H9 (cell line): ENCODE data around the gene IL11RA. TPM values are rescaled to one million over a fixed set of nuclear protein-coding genes. Genes with fewer than 3 reads are reported as not detected.

Experiments
- DNase-seq: peaks from one replicate; pipeline ENCODE4 v3.0.0-alpha.2; 2017
- H2AFZ ChIP-seq: one replicate; pipeline ENCODE4 v1.6.1; 2013; ENCODE audit warnings: mild to moderate bottlenecking, low read length, control low read depth, moderate library complexity
- H2AK5ac ChIP-seq: 2 replicates; pipeline ENCODE4 v1.6.1; 2013; ENCODE audit warnings: low read length, control low read depth, mixed read lengths; ENCODE audit not compliant: insufficient read length
- H2BK120ac ChIP-seq: one replicate; pipeline ENCODE4 v1.6.1; 2013; ENCODE audit warnings: low read depth, mild to moderate bottlenecking, low read length, control low read depth, inconsistent platforms; ENCODE audit not compliant: poor library complexity, severe bottlenecking
- H2BK12ac ChIP-seq: 2 replicates; pipeline ENCODE4 v1.6.1; 2013; ENCODE audit warnings: low read length, control low read depth, mixed read lengths, low read depth; ENCODE audit not compliant: insufficient read length
- H2BK15ac ChIP-seq: 2 replicates; pipeline ENCODE4 v1.6.1; 2013; ENCODE audit warnings: low read depth, low read length, control low read depth
- H2BK20ac ChIP-seq: one replicate; pipeline ENCODE4 v1.6.1; 2013; ENCODE audit warnings: low read depth, mild to moderate bottlenecking, low read length, control low read depth, inconsistent platforms; ENCODE audit not compliant: poor library complexity, severe bottlenecking
- H2BK5ac ChIP-seq: 2 replicates; pipeline ENCODE4 v1.6.1; 2013; ENCODE audit warnings: low read length, control low read depth, mixed read lengths; ENCODE audit not compliant: insufficient read length
- H3K14ac ChIP-seq: 2 replicates; pipeline ENCODE4 v1.6.1; 2013; ENCODE audit warnings: low read length, control low read depth; ENCODE audit not compliant: insufficient read depth
- H3K18ac ChIP-seq: 2 replicates; pipeline ENCODE4 v1.6.1; 2013; ENCODE audit warnings: low read depth, mild to moderate bottlenecking, mixed read lengths, low read length, control low read depth; ENCODE audit not compliant: insufficient read length
- H3K23ac ChIP-seq: 2 replicates; pipeline ENCODE4 v1.6.1; 2013; ENCODE audit warnings: low read length, control low read depth, mixed read lengths, low read depth; ENCODE audit not compliant: insufficient read length
- H3K23me2 ChIP-seq: 2 replicates; pipeline ENCODE4 v1.6.1; 2013; ENCODE audit warnings: low read depth, mild to moderate bottlenecking, mixed read lengths, low read length, control low read depth; ENCODE audit not compliant: insufficient read length, poor library complexity, severe bottlenecking
- H3K27ac ChIP-seq: 2 replicates; pipeline ENCODE4 v1.5.1; 2013; ENCODE audit warnings: low read length, control low read depth, mixed read lengths, low read depth; ENCODE audit not compliant: insufficient read length
- H3K27me3 ChIP-seq: 2 replicates; pipeline ENCODE4 v1.6.1; 2013; ENCODE audit warnings: low read length, control low read depth, inconsistent platforms; ENCODE audit not compliant: insufficient read depth
- H3K4ac ChIP-seq: 2 replicates; pipeline ENCODE4 v1.6.1; 2013; ENCODE audit warnings: low read depth, mild to moderate bottlenecking, control low read depth, inconsistent platforms, low read length, moderate library complexity
- H3K4me1 ChIP-seq: 2 replicates; pipeline ENCODE4 v1.6.1; 2013; ENCODE audit warnings: low read length, control low read depth, inconsistent platforms; ENCODE audit not compliant: insufficient read depth
- H3K4me2 ChIP-seq: 2 replicates; pipeline ENCODE4 v1.6.1; 2013; ENCODE audit warnings: low read length, control low read depth, mixed read lengths; ENCODE audit not compliant: insufficient read length, insufficient read depth
- H3K56ac ChIP-seq: 2 replicates; pipeline ENCODE4 v1.6.1; 2013; ENCODE audit warnings: low read depth, mild to moderate bottlenecking, mixed read lengths, low read length, control low read depth; ENCODE audit not compliant: insufficient read length
- H3K79me1 ChIP-seq: 2 replicates; pipeline ENCODE4 v1.6.1; 2013; ENCODE audit warnings: low read depth, mild to moderate bottlenecking, moderate library complexity, low read length, control low read depth, inconsistent platforms; ENCODE audit not compliant: insufficient read depth, poor library complexity, severe bottlenecking
- H3K79me2 ChIP-seq: 2 replicates; pipeline ENCODE4 v1.6.1; 2013; ENCODE audit warnings: low read length, control low read depth, inconsistent platforms; ENCODE audit not compliant: insufficient read depth
- H3K9ac ChIP-seq: 2 replicates; pipeline ENCODE4 v1.6.1; 2013; ENCODE audit warnings: low read length, control low read depth, mixed read lengths; ENCODE audit not compliant: insufficient read length; ENCODE audit errors: extremely low read depth
- H3K9me3 ChIP-seq: one replicate; pipeline ENCODE4 v1.6.1; 2013; ENCODE audit warnings: low read depth, low read length, inconsistent platforms; ENCODE audit not compliant: control insufficient read depth
- H3T11ph ChIP-seq: one replicate; pipeline ENCODE4 v1.6.1; 2013; ENCODE audit warnings: mild to moderate bottlenecking, low read length, control low read depth, inconsistent platforms
- H4K20me1 ChIP-seq: one replicate; pipeline ENCODE4 v1.6.1; 2013; ENCODE audit not compliant: control insufficient read depth, insufficient read length, insufficient read depth
- H4K5ac ChIP-seq: 2 replicates; pipeline ENCODE4 v1.6.1; 2013; ENCODE audit warnings: low read depth, mild to moderate bottlenecking, mixed read lengths, low read length, control low read depth; ENCODE audit not compliant: insufficient read length
- H4K8ac ChIP-seq: replicated peaks from 2 replicates; pipeline ENCODE4 v1.6.1; 2013; ENCODE audit warnings: low read length, control low read depth, mixed read lengths, low read depth; ENCODE audit not compliant: insufficient read length
- H4K91ac ChIP-seq: 2 replicates; pipeline ENCODE4 v1.6.1; 2013; ENCODE audit warnings: low read depth, mild to moderate bottlenecking, moderate library complexity, mixed read lengths, low read length, control low read depth; ENCODE audit not compliant: insufficient read length
- H3K27ac Mint-ChIP-seq, 3 experiments: 2 replicates in 2 of 3; 3 replicates in 1 of 3; pipeline ENCODE4 v1.8.0; 2020 to 2021; ENCODE audit warnings: mixed read lengths in 3 of 3, mild to moderate bottlenecking in 1 of 3, moderate library complexity in 1 of 3
- H3K27me3 Mint-ChIP-seq: 2 replicates; pipeline ENCODE4 v1.8.0; 2021; ENCODE audit warnings: low read depth, mild to moderate bottlenecking, moderate library complexity, mixed read lengths
- H3K36me3 Mint-ChIP-seq, 3 experiments: 2 replicates in 2 of 3; 3 replicates in 1 of 3; pipeline ENCODE4 v1.8.0; 2020 to 2021; ENCODE audit warnings: low read depth in 3 of 3, mixed read lengths in 3 of 3; ENCODE audit not compliant: insufficient read depth in 1 of 3
- H3K4me1 Mint-ChIP-seq, 2 experiments: 2 replicates each; pipeline ENCODE4 v1.8.0; 2020; ENCODE audit warnings: mixed read lengths in 2 of 2
- H3K4me3 Mint-ChIP-seq, 2 experiments: 2 replicates in 1 of 2; 3 replicates in 1 of 2; pipeline ENCODE4 v1.8.0; 2020 to 2021; ENCODE audit warnings: mild to moderate bottlenecking in 2 of 2, mixed read lengths in 2 of 2, moderate library complexity in 1 of 2
- H3K9me3 Mint-ChIP-seq, 2 experiments: 2 replicates in 1 of 2; 3 replicates in 1 of 2; pipeline ENCODE4 v1.8.0; 2020; ENCODE audit warnings: mild to moderate bottlenecking in 2 of 2, mixed read lengths in 2 of 2, moderate library complexity in 1 of 2
- CTCF ChIP-seq: fragments of 200-600 bp; sonication (generic); conservative IDR thresholded peaks from 3 replicates; pipeline ENCODE4 v1.8.0; 2021; ENCODE audit warnings: antibody characterized with exemption, mild to moderate bottlenecking
- WGBS: extraction: QIAGEN DNeasy Blood & Tissue Kit; methylation state at CpG from one replicate; pipeline ENCODE4 v1.1.7; 2013; ENCODE audit warnings: missing lambda C conversion rate, low lambda C conversion rate, mixed read lengths; ENCODE audit not compliant: insufficient read length; ENCODE audit errors: extremely low coverage; 5-methylcytosine and 5-hydroxymethylcytosine counted together
- total RNA-seq: library from RNA; stranded (reverse); gene quantifications from 2 replicates; pipeline ENCODE4 v1.2.1, GENCODE V29; 2021

The IL11RA gene
- total RNA-seq, 1 experiment from 2014 or later = 8.7 TPM

GRCh38 chr9:34606905-34607304, 45.1 kb upstream of the IL11RA start:
- no peak overlapping the region for H3K27ac ChIP-seq
- H2BK12ac ChIP-seq = no peak overlapping the region
- H2AFZ ChIP-seq = no peak overlapping the region
- WGBS = no CpG with 5 or more reads among the region's 3 CpGs
- no peaks in the 10 kb centered on the region for H3K79me1 ChIP-seq
- H3K4me1 ChIP-seq = no peaks in the 10 kb centered on the region; the same call in 1 of the 2 replicates
- H3K23ac ChIP-seq = no peak overlapping the region
- H3K18ac ChIP-seq = no peak overlapping the region
- no peak overlapping the region for H3K9ac ChIP-seq
- DNase-seq = no peak
- H4K20me1 ChIP-seq = no peaks in the 10 kb centered on the region
- no peak overlapping the region for H2BK5ac ChIP-seq
- no peaks in the 10 kb centered on the region for H3K79me2 ChIP-seq
- no peaks in the 10 kb centered on the region for H3K27me3 ChIP-seq
- H2BK15ac ChIP-seq = no peak overlapping the region
- H3K4ac ChIP-seq = no peak overlapping the region
- H3K23me2 ChIP-seq = peaks cover 6% of the 10 kb centered on the region
- Mint-ChIP-seq H3K4me1 (peaks cover 12 to 17% of the 10 kb centered on the region in 2 experiments), H3K9me3 (no peaks in the 10 kb centered on the region), H3K4me3 (no peak overlapping the region), H3K27ac (no peak overlapping the region), H3K27me3 (peaks cover 13% of the 10 kb centered on the region), H3K36me3 (no peaks in the 10 kb centered on the region)
- no peak overlapping the region for H4K91ac ChIP-seq
- no peaks in the 10 kb centered on the region for H3K9me3 ChIP-seq
- H3K4me2 ChIP-seq = no peak overlapping the region
- no peak for TF ChIP-seq CTCF
- no peak overlapping the region for H3K56ac ChIP-seq
- H2AK5ac ChIP-seq = no peak overlapping the region
- no peak overlapping the region for H2BK120ac ChIP-seq
- no peak overlapping the region for H4K8ac ChIP-seq
- H4K5ac ChIP-seq = no peak overlapping the region
- H3K14ac ChIP-seq = no peak overlapping the region; the same call in 1 of the 2 replicates
- no peak overlapping the region for H3T11ph ChIP-seq
- no peak overlapping the region for H2BK20ac ChIP-seq
